ENCODE measurements around the gene LHX2.

- TF ChIP-seq EZH2phosphoT487 (IDR thresholded peaks at IDR 0.05; ENCODE audit: insufficient read depth, low read depth) (no peak), EZH2 (IDR thresholded peaks at IDR 0.05; ENCODE audit: insufficient read depth, poor library complexity, severe bottlenecking) (no peak)
Observed at GRCh38 chr9:124077915-124078572, 66.5 kb downstream of the LHX2 start.

Data from GM23248 (cell line).